GM12878 (cell line): ENCODE measurements around the gene CAST.

Source experiments
- GABPA ChIP-seq: IDR thresholded peaks from 2 replicates; pipeline ENCODE4 v1.6.1; 2014; ENCODE audit warnings: antibody characterized with exemption, low read depth, mild to moderate bottlenecking, inconsistent platforms
- POLR2AphosphoS5 ChIP-seq: IDR thresholded peaks from 2 replicates; pipeline ENCODE4 v1.6.1; 2011; ENCODE audit warnings: mild to moderate bottlenecking, low read length, inconsistent platforms
- SMC3 ChIP-seq: IDR thresholded peaks from 2 replicates; pipeline ENCODE4 v1.6.1; 2011; ENCODE audit warnings: low read length, improper control_type of control experiment, borderline replicate concordance
- SREBF2 ChIP-seq: IDR thresholded peaks from 2 replicates; pipeline ENCODE4 v1.6.1; 2012; ENCODE audit warnings: mild to moderate bottlenecking, low read length

DNA sequence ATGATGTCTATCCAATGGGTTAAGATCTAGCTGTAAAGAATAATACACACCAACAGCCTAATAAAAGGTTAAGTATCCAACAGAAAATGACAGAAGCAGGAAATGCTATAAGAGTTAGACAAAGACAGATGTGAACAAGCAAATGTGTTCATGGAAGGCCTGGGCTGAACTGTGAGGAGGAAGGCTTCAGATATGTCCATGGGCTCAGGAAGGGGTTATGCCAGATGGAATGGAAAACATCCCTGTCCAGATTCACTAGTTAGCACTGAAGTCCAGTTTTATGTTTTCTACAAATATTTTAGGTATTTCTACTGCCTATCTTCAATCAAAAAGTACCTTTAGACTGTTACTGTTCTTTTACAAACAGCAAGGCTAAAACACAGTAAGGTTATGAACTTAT is 118.5 kb downstream of the CAST start:
- TF ChIP-seq SMC3 (no peak), POLR2AphosphoS5 (no peak), SREBF2 (no peak), GABPA (no peak)
